CD4-positive, alpha-beta T cell treated with Interleukin-15 for 1 hour (primary cell): ENCODE results near the gene CR1.
"Not testable (repeated sequence)": the region's sequence is repeated elsewhere in the genome, so short reads cannot be mapped to it uniquely, and the experiment has no call there.

ENCODE experiments used
- DNase-seq: peaks from one replicate; pipeline ENCODE4 v3.0.0-alpha.2; 2020

CR1 gene

GRCh38 chr1:207690551-207690950 is 194.6 kb downstream of the CR1 start:
- DNase-seq, result not testable (repeated sequence)

- no peak for DNase-seq
Observed at GRCh38 chr1:207691010-207691409, 195.1 kb downstream of the CR1 start.
